HEK293T (cell line): ENCODE results near the gene ADAMTS13.
A peak's percentile ranks its signal among the peaks of the same experiment; 100 is the strongest.

ENCODE experiments used
- CTCF ChIA-PET: fragments of 350-600 bp; formaldehyde crosslinking; extraction: SDS; loops from one replicate; lab custom pipeline; 2021; ENCODE audit warnings: antibody characterized with exemption, inconsistent platforms; lab: Yijun Ruan, JAX
- POLR2A ChIA-PET: fragments of 350-600 bp; formaldehyde crosslinking; extraction: SDS; loops from one replicate; lab custom pipeline; 2020; ENCODE audit warnings: antibody characterized with exemption, inconsistent platforms; lab: Yijun Ruan, JAX
- DNase-seq: peaks from one replicate; pipeline ENCODE4 v3.0.0; 2012; ENCODE audit warnings: mixed read lengths; ENCODE audit errors: extremely low spot score
- ARNT ChIP-seq: fragments of 450-650 bp; IDR thresholded peaks from 2 replicates; pipeline ENCODE4 v1.6.1; 2017; ENCODE audit warnings: mild to moderate bottlenecking
- BHLHE40 ChIP-seq: fragments of 450-650 bp; IDR thresholded peaks from 2 replicates; pipeline ENCODE4 v1.6.1; 2016; ENCODE audit warnings: mild to moderate bottlenecking, moderate library complexity, borderline replicate concordance
- CTBP1 ChIP-seq: fragments of 450-650 bp; IDR thresholded peaks from 2 replicates; pipeline ENCODE4 v1.6.1; 2016; ENCODE audit warnings: borderline replicate concordance
- ELF4 ChIP-seq: fragments of 450-650 bp; IDR thresholded peaks from 2 replicates; pipeline ENCODE4 v1.6.1; 2017; ENCODE audit warnings: antibody characterized with exemption
- FOXA1 ChIP-seq: fragments of 450-650 bp; IDR thresholded peaks from 2 replicates; pipeline ENCODE4 v1.6.1; 2016; ENCODE audit warnings: mild to moderate bottlenecking
- FOXK2 ChIP-seq: fragments of 450-650 bp; IDR thresholded peaks from 2 replicates; pipeline ENCODE4 v1.6.1; 2016; ENCODE audit warnings: mild to moderate bottlenecking
- FOXM1 ChIP-seq: fragments of 450-650 bp; IDR thresholded peaks from 2 replicates; pipeline ENCODE4 v1.6.1; 2017; ENCODE audit warnings: mild to moderate bottlenecking, borderline replicate concordance
- HDGF ChIP-seq: fragments of 450-650 bp; IDR thresholded peaks from 2 replicates; pipeline ENCODE4 v1.6.1; 2017; ENCODE audit warnings: antibody characterized with exemption, borderline replicate concordance
- L3MBTL2 ChIP-seq: fragments of 450-650 bp; conservative IDR thresholded peaks from 2 replicates; pipeline ENCODE4 v1.6.1; 2016; ENCODE audit warnings: mild to moderate bottlenecking
- LEF1 ChIP-seq: fragments of 450-650 bp; IDR thresholded peaks from 2 replicates; pipeline ENCODE4 v1.6.1; 2017; ENCODE audit warnings: mild to moderate bottlenecking, borderline replicate concordance
- NFRKB ChIP-seq: fragments of 450-650 bp; IDR thresholded peaks from 2 replicates; pipeline ENCODE4 v1.6.1; 2016; ENCODE audit warnings: mild to moderate bottlenecking, moderate library complexity
- PKNOX1 ChIP-seq: fragments of 450-650 bp; IDR thresholded peaks from 2 replicates; pipeline ENCODE4 v1.6.1; 2016
- SP1 ChIP-seq: fragments of 450-650 bp; IDR thresholded peaks from 2 replicates; pipeline ENCODE4 v1.6.1; 2017
- SUZ12 ChIP-seq: fragments of 450-650 bp; IDR thresholded peaks from 2 replicates; pipeline ENCODE4 v1.6.1; 2016; ENCODE audit warnings: mild to moderate bottlenecking
- TARDBP ChIP-seq: fragments of 450-650 bp; IDR thresholded peaks from 2 replicates; pipeline ENCODE4 v1.6.1; 2016
- ZNF384 ChIP-seq: fragments of 450-650 bp; IDR thresholded peaks from 2 replicates; pipeline ENCODE4 v1.6.1; 2016

Gene ADAMTS13

GRCh38 chr9:133396952-133397351 is 25.2 kb upstream of the ADAMTS13 start:
- POLR2A ChIA-PET: no interaction called here
- TF ChIP-seq FOXK2 (no peak), ELF4 (no peak), CTBP1 (no peak), LEF1 (no peak), FOXA1 (no peak), HDGF (no peak), ZNF384 (no peak), PKNOX1 (no peak), L3MBTL2 (no peak), ARNT (no peak), FOXM1 (no peak), BHLHE40 (no peak), NFRKB (no peak), TARDBP (no peak), SP1 (no peak), SUZ12 (no peak)
- peak; percentile 48 for DNase-seq
- CTCF ChIA-PET: interaction anchor here (0.8 to 1.0 kb wide), 2 partner anchors 34 to 90 kb away, joined by 3 to 5 read pairs; no protein-coding TSS in a partner anchor

- TF ChIP-seq HDGF (no peak), FOXK2 (no peak), SUZ12 (no peak), ZNF384 (no peak)
- POLR2A ChIA-PET: no interaction called here
- no peak for DNase-seq
- CTCF ChIA-PET: interaction anchor here (0.8 kb wide), 1 partner anchor 34 kb away, joined by 5 read pairs; no protein-coding TSS in a partner anchor
These were observed 24.8 kb upstream of the ADAMTS13 start for GRCh38 chr9:133397370-133397769.

- DNase-seq: no peak
- no peak for TF ChIP-seq HDGF
- TF ChIP-seq BHLHE40: no peak
- no peak for TF ChIP-seq FOXA1
- TF ChIP-seq FOXK2: no peak
- POLR2A ChIA-PET: no interaction called here
- CTCF ChIA-PET: no interaction called here
These were observed 24.3 kb upstream of the ADAMTS13 start for GRCh38 chr9:133397895-133398294.

- CTCF ChIA-PET: no interaction called here
- POLR2A ChIA-PET: no interaction called here
- TF ChIP-seq PKNOX1: no peak
- no peak for DNase-seq
These were observed 21.9 kb upstream of the ADAMTS13 start for GRCh38 chr9:133400292-133400691.

- no peak for DNase-seq
- ChIA-PET CTCF (no interaction called here), POLR2A (no interaction called here)
- TF ChIP-seq HDGF: no peak
- TF ChIP-seq SP1: no peak
- no peak for TF ChIP-seq TARDBP
- TF ChIP-seq PKNOX1: no peak
- no peak for TF ChIP-seq SUZ12
- TF ChIP-seq CTBP1: no peak
- no peak for TF ChIP-seq ELF4
- no peak for TF ChIP-seq FOXK2
- TF ChIP-seq LEF1: no peak
- TF ChIP-seq ARNT: no peak
- TF ChIP-seq ZNF384: no peak
- TF ChIP-seq NFRKB: no peak
- no peak for TF ChIP-seq BHLHE40
- no peak for TF ChIP-seq FOXA1
These were observed 20.6 kb upstream of the ADAMTS13 start for GRCh38 chr9:133401588-133401987.

- ChIA-PET POLR2A (no interaction called here), CTCF (no interaction called here)
- TF ChIP-seq ARNT: no peak
- TF ChIP-seq TARDBP: no peak
- TF ChIP-seq FOXM1: no peak
- no peak for TF ChIP-seq L3MBTL2
- DNase-seq: no peak
These were observed 19.5 kb upstream of the ADAMTS13 start for GRCh38 chr9:133402689-133403088.

- peak; percentile 55 for DNase-seq
- POLR2A ChIA-PET: no interaction called here
- TF ChIP-seq LEF1 (no peak), CTBP1 (no peak), ZNF384 (no peak), NFRKB (no peak), SP1 (no peak), TARDBP (no peak), SUZ12 (no peak), FOXM1 (no peak), HDGF (no peak), ELF4 (no peak), BHLHE40 (no peak), FOXA1 (no peak)
- CTCF ChIA-PET: interaction anchor here (0.6 to 1.2 kb wide), 2 partner anchors 13 to 47 kb away, joined by 3 to 6 read pairs; partner anchors contain the start of gene REXO4
These were observed 18.3 kb upstream of the ADAMTS13 start for GRCh38 chr9:133403766-133404453.
